Brain pericyte (primary cell): Measurements from ENCODE around the gene CD207.
"Not testable (repeated sequence)": the region's sequence is repeated elsewhere in the genome, so short reads cannot be mapped to it uniquely, and the experiment has no call there.

Experiments
- DNase-seq: peaks from one replicate; pipeline ENCODE4 v3.0.0-alpha.2; 2012; ENCODE audit warnings: low read depth, low spot score

CD207 gene

DNA sequence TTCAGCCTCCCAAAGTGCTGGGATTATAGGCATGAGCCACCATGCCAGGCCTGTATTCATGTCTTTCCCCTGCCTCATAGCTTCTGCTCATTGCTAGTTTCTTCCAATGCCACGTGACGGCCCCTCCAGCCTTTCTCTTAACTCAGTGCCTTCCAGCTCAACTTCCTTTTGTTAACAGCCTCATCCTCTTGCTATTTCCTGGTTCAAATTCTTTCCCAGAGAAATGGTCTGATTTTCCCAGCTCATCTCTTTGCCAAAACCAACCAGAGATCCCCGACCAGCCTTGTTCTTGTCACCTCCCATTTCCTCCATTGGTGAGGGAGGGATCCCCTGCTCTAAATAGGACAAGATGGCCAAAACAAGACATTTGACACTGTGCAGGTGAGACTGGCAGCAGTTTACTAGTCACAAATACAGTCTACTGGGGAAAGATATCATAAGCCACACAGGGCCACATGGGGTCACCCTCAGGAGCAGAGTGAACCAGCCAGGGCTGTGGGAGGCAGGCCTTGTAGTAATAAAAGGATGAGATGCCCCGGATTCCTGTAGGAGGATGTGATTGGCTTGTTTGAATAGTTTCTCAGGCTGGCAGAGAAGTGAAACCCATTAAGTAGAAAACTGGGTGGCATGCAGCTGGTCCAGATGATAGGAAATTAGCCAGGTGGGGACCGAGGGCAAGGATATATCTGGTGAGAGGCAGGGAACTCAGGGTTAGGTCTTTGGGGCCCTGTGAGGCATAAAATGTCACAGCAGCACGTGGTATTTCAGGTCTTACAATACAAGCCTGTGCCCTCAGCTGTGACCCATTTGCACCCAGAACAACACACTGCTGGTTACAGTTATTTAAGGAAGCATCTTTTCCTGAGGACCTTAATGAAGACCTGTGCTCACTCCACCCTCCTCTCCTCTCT is 6.4 kb downstream of the CD207 start:
- no peak for DNase-seq

DNA sequence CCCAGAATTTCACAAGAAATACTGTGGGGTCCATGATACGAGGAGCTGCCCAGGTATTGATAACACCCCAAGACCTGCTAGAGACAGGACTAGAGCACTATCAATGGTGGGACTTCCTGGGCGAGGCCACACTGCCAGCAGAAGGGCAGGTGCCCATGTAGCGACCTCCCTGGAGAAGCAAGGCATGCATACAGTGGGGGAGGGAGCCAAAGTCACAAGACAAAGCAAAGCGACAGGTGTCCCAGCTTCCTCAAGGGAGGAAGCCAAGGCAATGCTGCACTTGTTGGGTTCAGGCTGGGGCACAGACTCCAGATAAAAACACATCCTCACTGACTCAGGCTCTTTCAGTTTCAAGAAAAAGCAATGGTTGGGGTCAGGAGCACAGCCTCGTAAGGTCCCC is 7.5 kb downstream of the CD207 start:
- no peak for DNase-seq

DNA sequence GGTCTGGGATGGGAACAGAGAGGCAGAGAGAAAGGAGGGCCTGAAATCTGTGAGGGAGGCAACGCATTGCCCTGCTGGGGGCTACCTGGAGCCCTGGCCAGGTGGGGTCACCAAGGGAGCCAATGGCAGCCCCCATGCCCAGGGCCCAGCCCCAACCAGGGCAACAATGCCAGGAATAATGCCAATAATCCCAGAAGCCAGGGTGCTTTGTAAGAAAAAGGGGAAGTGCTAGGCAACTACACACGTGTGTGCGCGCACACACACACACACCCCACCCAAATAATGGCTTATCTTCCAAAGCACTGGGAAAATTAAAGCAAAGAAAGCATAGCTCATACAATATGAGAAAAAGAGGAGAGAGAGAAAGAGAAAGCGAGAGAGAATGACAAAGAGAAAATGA is 8.2 kb downstream of the CD207 start:
- DNase-seq = no peak

GRCh38 chr2:70826696-70827350 is 8.8 kb downstream of the CD207 start:
- DNase-seq = no peak

DNA sequence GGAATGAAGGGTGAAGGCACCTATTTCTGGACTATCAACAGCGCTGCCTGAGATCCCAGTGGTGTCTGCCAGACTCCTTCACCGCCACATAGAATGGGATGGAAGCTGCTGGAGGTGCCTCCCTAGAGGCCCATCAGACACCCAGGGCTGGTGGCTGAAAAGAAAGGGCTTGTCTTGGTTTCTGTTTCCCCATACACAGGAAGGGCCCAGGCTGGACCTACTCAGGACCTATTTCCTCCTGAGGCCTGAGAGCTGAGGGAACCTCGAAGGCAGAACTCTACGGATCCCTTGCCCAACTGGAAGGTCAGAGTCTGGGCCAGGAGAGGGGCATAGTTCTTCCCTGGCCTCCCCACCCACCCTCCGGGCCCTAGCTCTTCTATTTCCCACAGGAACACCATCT is 12.4 kb downstream of the CD207 start:
- DNase-seq = no peak

- DNase-seq = no peak
Observed at GRCh38 chr2:70822843-70823242, 12.8 kb downstream of the CD207 start.

DNA sequence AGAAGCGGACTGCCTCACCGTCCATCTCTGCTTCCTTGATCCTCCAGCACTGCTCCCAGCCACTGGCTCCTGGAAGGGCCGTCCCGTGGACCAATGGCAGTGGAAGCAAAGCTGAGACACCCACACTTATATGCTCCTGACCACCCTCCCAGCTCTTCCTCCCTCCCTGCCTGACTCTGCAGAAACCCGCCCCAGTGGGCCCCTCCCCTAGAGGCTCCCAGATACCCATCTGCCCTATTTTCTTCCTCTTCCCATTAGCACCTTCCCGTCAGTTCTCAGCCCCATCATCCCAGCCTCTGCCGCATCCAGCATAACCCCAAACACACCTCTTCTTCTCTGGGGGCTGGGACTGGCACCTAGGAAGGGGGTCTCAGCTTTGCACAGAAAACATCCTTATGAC is 15.1 kb downstream of the CD207 start, which contains the start of gene CLEC4F:
TSS of gene CLEC4F (minus strand) at position 101 of the 400 bp plus-strand sequence. CDS start at position 25, 76 bp downstream.
- no peak for DNase-seq

DNA sequence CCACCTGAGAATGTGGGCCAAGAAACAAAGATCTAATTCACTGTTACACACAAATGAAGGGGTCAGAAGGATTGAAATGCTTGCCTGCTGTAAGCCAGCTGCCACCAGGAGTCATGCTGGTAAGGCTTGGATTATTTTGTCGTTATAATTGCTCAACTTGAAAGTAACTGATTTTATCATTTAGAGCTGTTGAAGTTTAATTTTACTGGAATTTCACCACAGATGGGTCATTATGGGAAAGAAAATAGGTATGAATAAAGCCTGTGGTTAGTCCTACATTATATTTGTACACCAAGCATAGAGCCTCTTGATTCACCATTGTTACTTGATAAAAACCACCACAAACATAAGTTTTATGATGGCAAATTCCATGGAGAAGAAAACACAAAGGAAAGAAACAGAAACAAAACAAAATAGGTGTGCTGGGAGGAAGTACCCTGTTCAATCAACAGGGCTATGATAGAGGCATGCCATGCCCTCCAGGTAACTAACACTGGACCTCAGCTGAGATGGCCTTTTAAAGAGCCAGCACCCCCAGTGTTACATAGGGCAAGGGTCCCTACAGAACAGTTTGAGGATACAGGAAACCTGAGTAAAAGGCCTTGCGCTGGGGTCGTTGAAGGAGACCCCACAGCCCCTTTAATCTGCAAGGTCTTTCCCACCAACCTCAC is 18.2 kb downstream of the CD207 start:
- DNase-seq = no peak

DNA sequence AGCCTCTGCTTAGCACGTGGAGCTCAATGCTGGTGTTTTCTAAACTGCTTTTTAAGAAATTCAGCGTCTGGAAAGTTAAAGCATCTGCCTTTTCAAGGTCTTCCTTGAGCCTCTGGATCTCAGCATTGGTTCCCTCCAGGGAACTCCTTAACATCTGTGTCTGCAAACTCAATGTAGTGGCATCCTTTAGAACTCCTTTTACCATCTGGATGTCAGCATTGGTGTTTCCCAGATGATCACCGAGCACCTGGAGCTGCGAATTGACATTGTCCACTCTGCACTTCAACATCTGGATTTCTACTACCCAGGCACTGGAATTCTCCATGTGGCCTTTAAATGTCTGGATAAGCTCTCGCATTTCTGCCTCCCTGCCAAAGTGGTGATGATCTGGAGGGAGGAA is 18.9 kb downstream of the CD207 start:
- no peak for DNase-seq

- DNase-seq = no peak
Observed at GRCh38 chr2:70808983-70809958, 26.3 kb downstream of the CD207 start.

DNA sequence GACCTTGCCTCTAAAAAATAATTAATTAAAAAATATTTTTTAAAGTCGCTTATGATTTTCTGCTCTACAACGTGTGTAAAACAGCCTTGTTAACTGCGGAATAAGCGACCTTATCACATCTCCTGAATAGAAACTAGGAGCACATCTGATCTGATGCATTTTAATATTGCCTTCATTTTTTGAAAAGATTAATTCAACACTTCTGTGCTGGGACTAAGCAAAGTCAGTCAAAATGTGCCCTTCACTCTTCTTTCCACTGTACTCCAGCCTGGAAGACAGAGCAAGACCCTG is 27.8 kb downstream of the CD207 start:
- no peak for DNase-seq

GRCh38 chr2:70807102-70807827 is 28.4 kb downstream of the CD207 start:
- DNase-seq = no peak

GRCh38 chr2:70806620-70807019 is 29.0 kb downstream of the CD207 start:
- DNase-seq = no peak

GRCh38 chr2:70806013-70806412 is 29.6 kb downstream of the CD207 start:
- no peak for DNase-seq

DNA sequence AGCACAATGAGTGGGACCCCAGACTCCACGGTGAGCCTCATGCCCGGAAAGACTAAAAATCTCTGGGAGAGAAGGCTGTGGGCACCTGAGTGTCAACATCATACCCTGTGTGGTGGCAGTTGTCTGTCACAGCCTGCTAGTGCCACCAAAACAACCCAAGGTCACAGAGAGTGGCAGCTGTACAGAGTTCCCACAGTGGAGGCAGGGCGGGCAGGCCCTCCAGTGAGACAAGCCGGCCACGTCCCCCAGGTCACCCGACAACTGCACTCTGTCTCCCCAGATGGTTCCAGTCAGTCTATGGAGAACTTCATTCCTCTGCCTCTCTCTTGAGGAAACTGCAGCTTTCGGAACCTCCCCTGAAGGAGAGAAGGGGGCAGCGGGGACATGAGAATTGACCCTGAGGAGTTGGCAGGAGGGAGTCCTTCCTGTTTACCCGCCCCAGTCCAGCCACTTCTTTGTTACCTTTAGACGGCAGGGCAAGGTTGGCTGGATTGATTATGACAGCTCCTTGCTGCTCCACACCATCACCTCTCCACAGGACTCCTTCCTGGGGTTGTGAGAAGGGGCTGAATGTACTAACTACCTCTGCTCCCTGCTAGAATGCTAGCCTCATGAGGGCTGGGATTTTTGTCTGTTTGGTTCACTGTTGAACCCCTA is 33.9 kb downstream of the CD207 start:
- no peak for DNase-seq

DNA sequence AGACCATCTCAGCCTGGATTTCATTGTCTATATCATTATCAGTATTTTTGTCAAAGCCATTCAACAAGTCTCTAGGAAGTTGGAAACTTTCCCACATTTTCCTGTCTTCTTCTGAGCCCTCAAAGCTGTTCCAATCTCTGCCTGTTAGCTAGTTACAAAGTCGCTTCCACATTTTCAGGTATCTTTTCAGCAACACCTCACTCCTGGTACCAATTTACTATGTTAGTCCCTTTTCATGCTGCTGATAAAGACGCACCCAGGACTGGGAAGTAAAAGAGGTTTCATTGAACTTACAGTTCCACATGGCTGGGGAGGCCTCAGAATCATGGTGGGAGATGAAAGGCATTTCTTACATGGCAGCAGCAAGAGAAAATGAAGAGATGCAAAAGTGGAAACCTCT is 35.9 kb downstream of the CD207 start:
- no peak for DNase-seq

DNA sequence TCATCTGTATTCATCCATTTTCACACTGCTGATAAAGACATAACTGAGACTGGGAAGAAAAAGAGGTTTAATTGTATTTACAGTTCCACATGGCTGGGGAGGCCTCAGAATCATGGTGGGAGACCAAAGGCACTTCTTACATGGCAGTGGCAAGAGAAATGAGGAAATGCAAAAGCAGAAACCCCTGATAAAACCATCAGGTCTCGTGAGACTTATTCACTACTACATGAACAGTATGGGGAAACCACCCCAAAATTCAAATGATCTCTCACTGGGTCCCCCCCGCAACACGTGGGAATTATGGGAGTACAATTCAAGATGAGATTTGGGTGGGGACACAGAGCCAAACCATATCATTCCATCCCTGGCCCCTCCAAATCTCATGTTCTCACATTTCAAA is 37.6 kb downstream of the CD207 start:
- not testable (repeated sequence) for DNase-seq

DNA sequence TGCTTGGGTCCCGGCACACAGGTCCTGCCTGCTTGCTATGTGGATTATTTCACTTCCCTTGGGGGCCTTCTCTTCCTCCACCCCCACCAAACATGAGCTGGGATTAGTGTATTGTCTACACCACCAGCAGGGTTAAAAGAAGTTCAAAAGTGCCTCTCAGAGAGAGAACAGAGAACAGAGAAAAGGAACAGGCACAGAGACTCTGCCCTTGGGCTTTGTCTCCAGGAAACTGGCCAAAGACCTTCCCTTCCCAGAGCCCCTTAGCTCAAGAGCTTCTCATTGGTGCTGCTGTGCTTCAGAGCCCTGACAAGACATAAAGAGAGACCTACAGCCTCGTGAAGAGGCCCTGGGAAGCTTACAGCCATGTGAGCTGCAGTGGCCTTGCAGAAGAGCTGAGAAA is 38.1 kb downstream of the CD207 start:
- no peak for DNase-seq

GRCh38 chr2:70796262-70796661 is 39.4 kb downstream of the CD207 start:
- DNase-seq = no peak
